ENCODE measurements around the gene MAP2K1. TPM values are rescaled to one million over a fixed set of nuclear protein-coding genes. Genes with fewer than 3 reads are reported as not detected.

Gene MAP2K1
- total and polyA plus RNA-seq, 3 experiments from 2014 or later, result 45.3 to 72.2 (median 69.2) TPM

DNA sequence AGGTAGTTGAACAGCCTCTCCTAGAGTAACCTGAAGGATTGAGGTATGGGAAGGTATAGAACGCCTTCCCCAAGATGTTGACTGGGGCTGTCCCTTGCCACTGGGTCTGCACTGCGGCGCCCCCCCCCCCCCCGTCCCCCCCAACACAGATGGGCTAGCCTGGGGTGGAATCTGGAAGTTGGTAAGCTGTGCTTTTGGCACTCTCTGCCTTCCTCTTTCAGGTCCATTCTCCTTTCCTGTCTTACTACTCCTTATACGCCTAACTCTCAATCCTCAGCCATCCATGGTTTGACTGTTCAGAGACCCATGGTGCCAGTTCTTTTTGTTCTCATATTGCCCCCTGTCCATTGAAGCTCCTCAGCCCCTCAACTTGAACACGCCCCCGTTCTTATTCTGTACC is 42.8 kb downstream of the MAP2K1 start:
- H3K4me3 Mint-ChIP-seq, result no peak overlapping the region
- no peaks in the 10 kb centered on the region for H3K27me3 ChIP-seq (ENCODE audit: insufficient read depth, low read length, poor library complexity, severe bottlenecking)
- H3K4me1 ChIP-seq (ENCODE audit: insufficient read depth, low read length), result peaks cover 33% of the 10 kb centered on the region

DNA sequence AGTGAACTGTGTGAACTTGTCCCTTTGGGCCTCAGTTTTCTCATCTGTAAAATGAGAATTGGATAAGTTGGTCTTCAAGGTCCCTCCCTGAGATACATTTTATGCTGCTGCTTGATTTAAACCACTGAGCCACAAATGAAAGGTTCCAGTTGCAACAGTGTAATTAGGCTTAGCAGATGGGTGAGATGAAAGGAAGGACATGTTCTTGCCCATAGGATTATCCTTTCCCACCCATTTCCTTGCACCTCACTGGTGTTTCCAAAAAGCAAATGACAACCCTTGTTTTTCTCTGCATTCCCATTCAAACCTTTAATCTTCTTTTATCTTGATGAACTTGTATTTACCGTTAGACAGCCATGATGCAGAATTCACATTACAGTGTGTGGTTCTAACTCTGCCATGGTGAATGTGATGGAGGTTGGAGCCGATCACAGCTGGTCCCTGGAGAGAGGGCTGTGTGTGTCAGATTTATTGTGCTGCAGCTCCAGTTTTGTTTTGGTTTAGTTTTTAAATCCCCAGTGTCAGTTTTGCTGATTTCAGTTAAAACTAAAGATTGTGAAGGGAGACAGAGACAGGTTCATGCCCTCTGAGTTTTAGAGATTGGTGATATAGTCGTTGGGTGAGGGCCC is 44.0 kb downstream of the MAP2K1 start:
- ChIA-PET POLR2A (no interaction called here), CTCF (no interaction called here)
- H3K9me3 Mint-ChIP-seq, result no peaks in the 10 kb centered on the region
- DNase-seq, result no peak
- H3K4me3 ChIP-seq (ENCODE audit: low read length), result no peak overlapping the region
- no peaks in the 10 kb centered on the region for H3K27me3 ChIP-seq (ENCODE audit: insufficient read depth, low read length, poor library complexity, severe bottlenecking)
- H3K36me3 Mint-ChIP-seq, result peaks cover 4 to 26% (median 6%) of the 10 kb centered on the region in 3 donors
- H3K4me1 ChIP-seq (ENCODE audit: insufficient read depth, low read length), result peaks cover 23% of the 10 kb centered on the region
- H3K4me3 Mint-ChIP-seq, result no peak overlapping the region
- peaks cover 38 to 80% (median 66%) of the 10 kb centered on the region in 3 donors for H3K4me1 Mint-ChIP-seq
- no peak overlapping the region for H3K27ac ChIP-seq (ENCODE audit: low read depth, low read length)
- no peaks in the 10 kb centered on the region for H3K9me3 ChIP-seq (ENCODE audit: low read length)
- peaks cover 0 to 1% of the 10 kb centered on the region in 2 donors for H3K27me3 Mint-ChIP-seq
- H3K36me3 ChIP-seq (ENCODE audit: insufficient read depth, low read length), result peaks cover 2% of the 10 kb centered on the region
- peak overlapping the region in 5 of 8 donors; percentile 34 to 80 (median 54) for H3K27ac Mint-ChIP-seq

More for the DNA sequence above, 42.8 kb downstream of the MAP2K1 start:
- no peaks in the 10 kb centered on the region for H3K36me3 ChIP-seq (ENCODE audit: insufficient read depth, low read length)
- H3K36me3 Mint-ChIP-seq, result peaks cover 8 to 21% (median 8%) of the 10 kb centered on the region in 3 donors
- ChIA-PET POLR2A (no interaction called here), CTCF (no interaction called here)
- DNase-seq, result no peak
- H3K27ac Mint-ChIP-seq, result peak overlapping the region in 4 of 8 donors; percentile 0 to 29 (median 6)
- H3K9me3 ChIP-seq (ENCODE audit: low read length), result no peaks in the 10 kb centered on the region
- H3K4me3 ChIP-seq (ENCODE audit: low read length), result no peak overlapping the region
- H3K27me3 Mint-ChIP-seq, result peaks cover 0 to 1% of the 10 kb centered on the region in 2 donors
- H3K4me1 Mint-ChIP-seq, result peaks cover 47 to 84% (median 70%) of the 10 kb centered on the region in 3 donors
- no peaks in the 10 kb centered on the region for H3K9me3 Mint-ChIP-seq
- H3K27ac ChIP-seq (ENCODE audit: low read depth, low read length), result no peak overlapping the region

DNA sequence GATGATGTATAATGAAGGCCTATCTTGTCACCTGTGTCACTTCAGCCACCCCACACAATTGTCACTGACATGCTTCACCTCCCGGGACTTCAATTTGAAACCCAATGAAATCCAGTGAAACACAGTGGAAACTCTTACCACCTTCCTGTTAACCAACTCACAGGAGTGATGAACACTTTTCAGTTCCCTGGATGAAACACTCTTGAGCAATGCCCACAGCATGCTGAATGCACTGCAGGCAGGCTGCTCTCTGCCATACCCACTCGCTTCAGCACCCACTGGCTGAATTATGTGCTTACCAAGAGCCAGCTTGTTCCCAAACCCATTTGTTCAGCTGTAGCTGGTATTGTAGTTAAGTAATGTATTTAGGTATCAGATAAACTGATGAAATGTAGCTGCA is 47.0 kb downstream of the MAP2K1 start:
- H3K27ac ChIP-seq (ENCODE audit: low read depth, low read length), result no peak overlapping the region
- ChIA-PET CTCF (interaction anchor here (0.5 kb wide), 1 partner anchor 148 kb away, joined by 3 read pairs; no protein-coding TSS in a partner anchor), POLR2A (no interaction called here)
- H3K36me3 ChIP-seq (ENCODE audit: insufficient read depth, low read length), result peaks cover 21% of the 10 kb centered on the region
- H3K4me3 Mint-ChIP-seq, result no peak overlapping the region
- peaks cover 35 to 64% (median 58%) of the 10 kb centered on the region in 3 donors for H3K4me1 Mint-ChIP-seq
- H3K27ac Mint-ChIP-seq, result peak overlapping the region in 6 of 8 donors; percentile 35 to 85 (median 46)
- no peaks in the 10 kb centered on the region for H3K27me3 ChIP-seq (ENCODE audit: insufficient read depth, low read length, poor library complexity, severe bottlenecking)
- peaks cover 23% of the 10 kb centered on the region for H3K4me1 ChIP-seq (ENCODE audit: insufficient read depth, low read length)
- H3K36me3 Mint-ChIP-seq, result peaks cover 12 to 51% (median 18%) of the 10 kb centered on the region in 3 donors
- DNase-seq, result no peak
- H3K27me3 Mint-ChIP-seq, result peaks cover 0 to 1% of the 10 kb centered on the region in 2 donors
- no peaks in the 10 kb centered on the region for H3K9me3 Mint-ChIP-seq
- no peaks in the 10 kb centered on the region for H3K9me3 ChIP-seq (ENCODE audit: low read length)
- H3K4me3 ChIP-seq (ENCODE audit: low read length), result no peak overlapping the region

DNA sequence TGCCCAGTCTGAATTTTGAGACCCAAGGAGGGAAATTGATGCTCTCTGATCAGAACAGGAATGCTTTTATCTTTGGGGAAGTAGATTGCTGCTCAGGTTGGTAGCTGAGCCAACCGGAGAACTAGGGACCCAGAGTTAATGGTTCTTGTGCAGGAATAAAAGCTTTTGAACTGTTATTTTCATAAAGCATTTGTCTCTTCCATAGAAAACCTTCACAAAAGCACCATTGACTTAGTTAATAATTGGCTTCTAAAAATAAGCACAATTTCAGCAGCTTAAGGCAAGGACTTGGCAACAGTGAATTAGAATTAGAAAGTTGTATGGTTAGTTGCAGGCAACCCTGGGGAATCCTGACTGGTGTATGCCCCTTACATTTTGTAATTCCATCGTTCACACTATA is 53.8 kb downstream of the MAP2K1 start:
- Histone ChIP-seq H3K4me3 (ENCODE audit: low read length) (no peak overlapping the region), H3K27me3 (ENCODE audit: insufficient read depth, low read length, poor library complexity, severe bottlenecking) (no peaks in the 10 kb centered on the region), H3K4me1 (ENCODE audit: insufficient read depth, low read length) (no peaks in the 10 kb centered on the region), H3K36me3 (ENCODE audit: insufficient read depth, low read length) (peaks cover 37% of the 10 kb centered on the region), H3K9me3 (ENCODE audit: low read length) (no peaks in the 10 kb centered on the region), H3K27ac (ENCODE audit: low read depth, low read length) (no peak overlapping the region)
- ChIA-PET CTCF (interaction anchor here (1.0 kb wide), 1 partner anchor 54 kb away, joined by 3 read pairs; the partner anchor contains the start of gene MAP2K1), POLR2A (no interaction called here)
- Mint-ChIP-seq H3K27me3 (no peaks in the 10 kb centered on the region), H3K4me1 (peaks cover 0 to 5% (median 3%) of the 10 kb centered on the region in 3 donors), H3K27ac (peak overlapping the region in 4 of 8 donors; percentile 7 to 85 (median 32)), H3K9me3 (no peaks in the 10 kb centered on the region), H3K4me3 (no peak overlapping the region), H3K36me3 (peaks cover 10 to 89% (median 35%) of the 10 kb centered on the region in 3 donors)
- no peak for DNase-seq

- no peaks in the 10 kb centered on the region for H3K9me3 ChIP-seq (ENCODE audit: low read length)
- DNase-seq, result no peak
- CTCF ChIA-PET, result interaction anchor here (1.0 kb wide), 1 partner anchor 18 kb away, joined by 4 read pairs; no protein-coding TSS in a partner anchor
Measured at GRCh38 chr15:66452420-66452819, 65.7 kb downstream of the MAP2K1 start.

DNA sequence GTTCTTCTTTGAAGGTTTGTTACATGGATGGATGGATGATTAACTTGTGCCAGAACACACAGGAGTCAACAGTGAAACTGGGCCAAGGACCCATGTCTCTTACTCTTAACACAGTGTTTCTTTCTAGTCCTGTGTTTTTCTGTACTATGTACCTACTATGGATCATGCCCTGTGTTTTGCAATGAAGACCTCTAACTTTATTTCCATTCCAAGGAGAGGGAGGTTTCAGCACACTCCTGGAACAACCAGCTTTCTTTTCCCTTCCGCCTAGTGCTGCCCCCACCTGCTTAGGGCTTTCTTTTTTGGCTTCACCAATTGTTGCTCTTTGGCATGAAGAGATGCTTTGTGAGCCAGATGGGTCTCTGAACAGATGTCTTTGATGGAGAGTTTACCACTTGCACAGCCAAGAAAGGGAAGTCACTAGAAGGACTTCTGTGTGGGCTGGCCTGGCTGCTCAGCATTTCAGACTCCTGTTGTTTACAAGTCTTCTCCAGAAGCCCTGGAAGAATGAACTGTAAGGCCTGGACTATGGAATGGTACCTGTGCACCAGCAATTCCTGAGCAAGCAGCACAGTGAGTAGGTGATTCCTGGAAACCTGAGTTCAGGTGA is 66.4 kb downstream of the MAP2K1 start:
- Mint-ChIP-seq H3K36me3 (peaks cover 2 to 46% (median 8%) of the 10 kb centered on the region in 3 donors), H3K27me3 (no peaks in the 10 kb centered on the region), H3K27ac (peak overlapping the region in 2 of 8 donors; percentile 7 to 22), H3K4me3 (no peak overlapping the region), H3K9me3 (no peaks in the 10 kb centered on the region), H3K4me1 (peaks cover 0 to 3% (median 0%) of the 10 kb centered on the region in 3 donors)
- H3K4me3 ChIP-seq (ENCODE audit: low read length), result no peak overlapping the region
- no peaks in the 10 kb centered on the region for H3K9me3 ChIP-seq (ENCODE audit: low read length)
- no peaks in the 10 kb centered on the region for H3K27me3 ChIP-seq (ENCODE audit: insufficient read depth, low read length, poor library complexity, severe bottlenecking)
- DNase-seq, result no peak
- no peaks in the 10 kb centered on the region for H3K36me3 ChIP-seq (ENCODE audit: insufficient read depth, low read length)
- ChIA-PET CTCF (interaction anchor here (1.0 kb wide), 1 partner anchor 18 kb away, joined by 4 read pairs; no protein-coding TSS in a partner anchor), POLR2A (no interaction called here)
- H3K27ac ChIP-seq (ENCODE audit: low read depth, low read length), result no peak overlapping the region
- no peaks in the 10 kb centered on the region for H3K4me1 ChIP-seq (ENCODE audit: insufficient read depth, low read length)

More at GRCh38 chr15:66452420-66452819, 65.7 kb downstream of the MAP2K1 start:
- Mint-ChIP-seq H3K36me3 (peaks cover 3 to 49% (median 9%) of the 10 kb centered on the region in 3 donors), H3K27ac (no peak overlapping the region), H3K4me3 (no peak overlapping the region), H3K4me1 (peaks cover 0 to 3% (median 0%) of the 10 kb centered on the region in 3 donors), H3K9me3 (no peaks in the 10 kb centered on the region), H3K27me3 (no peaks in the 10 kb centered on the region)
- H3K4me3 ChIP-seq (ENCODE audit: low read length), result no peak overlapping the region
- no peaks in the 10 kb centered on the region for H3K4me1 ChIP-seq (ENCODE audit: insufficient read depth, low read length)
- POLR2A ChIA-PET, result no interaction called here
- H3K27ac ChIP-seq (ENCODE audit: low read depth, low read length), result no peak overlapping the region
- no peaks in the 10 kb centered on the region for H3K36me3 ChIP-seq (ENCODE audit: insufficient read depth, low read length)
- no peaks in the 10 kb centered on the region for H3K27me3 ChIP-seq (ENCODE audit: insufficient read depth, low read length, poor library complexity, severe bottlenecking)

- H3K27ac Mint-ChIP-seq, result no peak overlapping the region
- CTCF ChIA-PET, result no interaction called here
- H3K9me3 Mint-ChIP-seq, result no peaks in the 10 kb centered on the region
Measured at GRCh38 chr15:66454143-66454542, 67.4 kb downstream of the MAP2K1 start.

DNA sequence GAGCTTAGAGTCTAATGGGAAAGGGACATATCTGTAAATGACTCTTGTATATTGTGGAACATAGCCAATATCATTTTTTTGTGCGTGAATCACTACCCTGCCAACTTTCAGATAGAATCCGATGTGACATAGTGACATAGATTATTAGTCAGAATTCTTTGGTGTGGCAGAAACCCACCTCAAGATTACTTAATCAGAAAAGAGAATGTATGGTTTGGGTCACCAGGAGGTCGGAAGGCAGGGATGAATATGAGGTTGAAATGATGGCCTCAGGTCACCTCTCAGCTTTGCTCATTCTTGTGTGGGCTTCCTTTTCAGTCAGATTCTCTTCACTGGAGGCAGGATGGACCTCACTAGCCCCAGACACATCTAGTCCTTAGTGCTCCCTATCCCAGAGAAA is 69.5 kb downstream of the MAP2K1 start:
- Mint-ChIP-seq H3K36me3 (peaks cover 0 to 47% (median 0%) of the 10 kb centered on the region in 3 donors), H3K4me1 (peaks cover 10 to 17% (median 11%) of the 10 kb centered on the region in 3 donors), H3K4me3 (no peak overlapping the region), H3K9me3 (no peaks in the 10 kb centered on the region), H3K27ac (peak overlapping the region in 5 of 8 donors; percentile 16 to 88 (median 49)), H3K27me3 (no peaks in the 10 kb centered on the region)
- Histone ChIP-seq H3K9me3 (ENCODE audit: low read length) (no peaks in the 10 kb centered on the region), H3K36me3 (ENCODE audit: insufficient read depth, low read length) (no peaks in the 10 kb centered on the region), H3K4me3 (ENCODE audit: low read length) (no peak overlapping the region), H3K4me1 (ENCODE audit: insufficient read depth, low read length) (peaks cover 7% of the 10 kb centered on the region), H3K27me3 (ENCODE audit: insufficient read depth, low read length, poor library complexity, severe bottlenecking) (no peaks in the 10 kb centered on the region), H3K27ac (ENCODE audit: low read depth, low read length) (no peak overlapping the region)
- ChIA-PET CTCF (no interaction called here), POLR2A (no interaction called here)
- no peak for DNase-seq

More at GRCh38 chr15:66454143-66454542, 67.4 kb downstream of the MAP2K1 start:
- Histone ChIP-seq H3K4me1 (ENCODE audit: insufficient read depth, low read length) (no peaks in the 10 kb centered on the region), H3K9me3 (ENCODE audit: low read length) (no peaks in the 10 kb centered on the region), H3K27me3 (ENCODE audit: insufficient read depth, low read length, poor library complexity, severe bottlenecking) (no peaks in the 10 kb centered on the region), H3K27ac (ENCODE audit: low read depth, low read length) (no peak overlapping the region), H3K36me3 (ENCODE audit: insufficient read depth, low read length) (no peaks in the 10 kb centered on the region), H3K4me3 (ENCODE audit: low read length) (no peak overlapping the region)
- Mint-ChIP-seq H3K4me3 (no peak overlapping the region), H3K4me1 (peaks cover 0 to 7% (median 0%) of the 10 kb centered on the region in 3 donors), H3K27me3 (no peaks in the 10 kb centered on the region), H3K36me3 (peaks cover 0 to 45% (median 2%) of the 10 kb centered on the region in 3 donors)
- no peak for DNase-seq
- POLR2A ChIA-PET, result no interaction called here
